ENCODE data around the gene CKS1B. TPM values are rescaled to one million over a fixed set of nuclear protein-coding genes. Genes with fewer than 3 reads are reported as not detected.
A peak's percentile ranks its signal among the peaks of the same experiment; 100 is the strongest.
"Not testable (repeated sequence)": the region's sequence is repeated elsewhere in the genome, so short reads cannot be mapped to it uniquely, and the experiment has no call there.

CKS1B gene
- total RNA-seq, 2 experiments from 2014 or later = 283 to 291 TPM

DNA sequence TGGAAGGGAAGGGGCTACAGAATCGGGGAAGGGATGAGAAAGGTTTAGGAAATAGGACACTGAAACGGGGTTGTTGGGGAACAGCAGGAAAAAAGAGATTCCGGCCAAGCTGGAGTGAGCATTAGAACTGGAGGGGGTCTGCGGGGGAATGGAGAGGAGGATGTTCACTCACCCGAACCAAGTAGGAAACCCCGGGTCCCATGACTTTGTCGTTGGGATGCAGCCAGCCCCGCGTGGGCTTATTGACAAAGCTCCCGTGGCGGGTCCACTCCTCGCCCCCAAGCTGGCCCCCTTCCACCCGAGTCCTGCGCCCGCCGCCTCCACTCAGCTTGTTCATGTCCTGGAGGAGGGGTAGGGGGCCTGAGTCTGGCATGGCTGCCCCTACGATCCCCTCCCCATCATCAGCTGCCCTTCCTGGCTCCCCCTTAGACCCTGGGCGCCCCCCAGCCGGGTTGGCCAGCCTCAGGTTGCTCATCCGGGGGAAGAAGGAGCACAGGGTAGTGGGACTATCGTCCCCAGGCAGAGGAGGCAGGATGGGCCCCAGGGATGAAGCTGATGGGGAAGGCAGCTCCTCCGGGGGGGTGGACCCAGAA, 4.5 kb upstream of the CKS1B start:
- H3K27ac Mint-ChIP-seq = peak overlapping the region; percentile 32
- DNase-seq = no peak
- intact Hi-C loops (cut with micrococcal nuclease) = loop anchor here (5.0 kb wide), 1 partner anchor 222 kb away; no protein-coding TSS in a partner anchor
- CTCF ChIA-PET = interaction anchor here (0.5 to 1.6 kb wide), 9 partner anchors 14 to 520 kb away, joined by 3 to 9 read pairs (median 3); partner anchors contain the start of genes ADAM15 and PBXIP1
- peaks cover 32% of the 10 kb centered on the region for H3K4me1 Mint-ChIP-seq (ENCODE audit: low read depth)
- H3K9me3 Mint-ChIP-seq = no peaks in the 10 kb centered on the region
- H3K36me3 Mint-ChIP-seq (ENCODE audit: low read depth) = peaks cover 17% of the 10 kb centered on the region
- no peak overlapping the region for H3K4me3 Mint-ChIP-seq
- H3K27me3 Mint-ChIP-seq (ENCODE audit: low read depth) = no peaks in the 10 kb centered on the region

DNA sequence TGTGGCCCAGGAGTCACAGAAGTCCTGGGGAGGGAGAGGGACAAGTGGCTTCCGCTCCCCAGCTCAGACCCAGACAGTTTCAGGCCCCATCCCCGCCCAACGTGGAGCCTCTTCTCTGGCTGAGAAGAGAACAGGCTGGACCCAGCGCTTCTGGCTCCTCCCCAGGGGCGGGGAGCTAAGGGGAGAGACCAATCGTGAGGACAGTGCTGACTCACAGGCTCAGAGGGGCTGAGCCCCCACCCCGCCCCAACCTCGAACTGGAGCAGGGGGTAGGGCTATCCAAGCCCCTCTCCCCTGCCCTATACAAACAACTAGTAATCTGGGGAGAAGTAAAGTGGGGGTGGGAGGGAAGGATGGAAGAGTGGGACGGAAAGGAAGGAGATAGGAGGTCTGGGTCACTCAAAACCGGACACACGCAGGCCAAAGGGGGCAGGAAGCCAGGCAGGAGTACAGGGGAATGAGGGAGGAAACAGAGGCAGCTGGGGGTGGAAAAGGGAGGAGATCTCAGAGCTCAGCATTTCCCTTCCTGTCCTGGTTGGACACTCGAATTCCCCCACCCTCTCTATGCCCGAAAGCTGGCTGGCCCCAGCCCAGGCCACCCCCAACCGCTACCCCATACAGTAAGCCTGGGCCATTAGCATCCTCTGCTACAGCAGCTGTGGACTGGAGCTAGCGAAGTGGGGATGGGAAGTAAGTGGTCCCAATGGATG, 3.7 kb upstream of the CKS1B start, which contains the start of gene SHC1:
SHC1 (minus strand) TSS at position 117 of the 710 bp plus-strand sequence. CDS start 221 bp downstream, outside the sequence.
- Mint-ChIP-seq H3K9me3 (no peaks in the 10 kb centered on the region), H3K4me1 (ENCODE audit: low read depth) (peaks cover 32% of the 10 kb centered on the region), H3K4me3 (no peak within 1 kb of the TSS), H3K27ac (peak within 1 kb of the TSS; percentile 74), H3K36me3 (ENCODE audit: low read depth) (peaks cover 17% of the 10 kb centered on the region), H3K27me3 (ENCODE audit: low read depth) (no peaks in the 10 kb centered on the region)
- intact Hi-C loops (cut with micrococcal nuclease) = loop anchor here (5.0 kb wide), 1 partner anchor 222 kb away; no protein-coding TSS in a partner anchor
- peak; percentile 43 for DNase-seq
- CTCF ChIA-PET = interaction anchor here (0.6 to 1.7 kb wide), 11 partner anchors 9 to 364 kb away, joined by 3 to 13 read pairs (median 5); partner anchors contain the start of genes ADAM15, PBXIP1 and PYGO2

DNA sequence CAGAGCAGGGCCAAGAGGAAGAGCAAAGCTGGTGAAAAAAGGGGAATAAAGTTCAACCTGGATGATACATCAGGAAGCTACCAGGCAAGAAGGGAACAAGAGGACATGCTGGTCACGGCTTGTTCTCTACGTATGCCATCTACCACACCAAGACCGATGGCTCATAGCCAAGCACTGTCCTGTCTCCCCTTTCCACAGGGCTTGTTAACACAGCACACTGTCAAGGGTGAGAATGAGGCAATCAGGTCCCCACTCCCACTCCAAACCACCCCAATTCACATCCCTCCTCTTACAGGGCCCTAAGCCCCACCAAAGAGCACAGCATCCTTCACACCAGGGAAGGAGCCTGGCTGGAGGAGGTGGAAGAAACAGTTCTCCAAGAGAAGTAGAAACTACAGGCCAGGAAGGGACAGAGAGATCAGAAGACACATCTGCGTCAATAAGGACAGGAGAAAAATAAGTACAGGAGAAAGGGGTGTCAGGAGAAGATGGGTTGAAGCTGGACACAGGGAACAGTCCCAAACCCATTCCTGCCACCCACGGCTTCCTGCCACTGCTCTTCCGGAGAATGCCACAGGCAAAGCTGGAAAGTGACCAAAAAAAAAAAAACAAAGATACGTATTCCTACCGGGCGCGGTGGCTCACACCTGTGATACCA, 3.0 kb upstream of the CKS1B start:
- intact Hi-C loops (cut with micrococcal nuclease) = loop anchor here (5.0 kb wide), 1 partner anchor 221 kb away; no protein-coding TSS in a partner anchor
- no peak for DNase-seq
- Mint-ChIP-seq H3K4me3 (no peak overlapping the region), H3K27ac (peak overlapping the region; percentile 74), H3K9me3 (no peaks in the 10 kb centered on the region), H3K36me3 (ENCODE audit: low read depth) (peaks cover 20% of the 10 kb centered on the region), H3K4me1 (ENCODE audit: low read depth) (peaks cover 32% of the 10 kb centered on the region), H3K27me3 (ENCODE audit: low read depth) (no peaks in the 10 kb centered on the region)
- CTCF ChIA-PET = interaction anchor here (0.8 to 1.7 kb wide), 7 partner anchors 10 to 120 kb away, joined by 3 to 13 read pairs (median 5); partner anchors contain the start of genes ADAM15, PBXIP1 and PYGO2

DNA sequence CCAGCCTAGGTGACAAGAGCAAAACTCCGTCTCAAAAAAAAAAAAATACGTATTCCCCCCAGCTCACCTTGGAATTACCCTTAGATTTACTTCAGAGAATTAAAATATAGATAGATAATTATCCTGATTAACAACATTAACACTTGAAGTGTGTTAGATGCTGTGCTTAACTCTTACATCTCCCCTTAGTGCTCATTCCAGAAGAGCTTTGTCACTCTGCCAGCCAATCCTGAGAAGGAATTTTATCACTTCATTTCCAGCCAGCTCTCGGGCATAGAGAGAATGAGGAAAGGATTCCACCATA, 2.3 kb upstream of the CKS1B start:
- H3K27ac Mint-ChIP-seq = peak overlapping the region; percentile 82
- H3K9me3 Mint-ChIP-seq = no peaks in the 10 kb centered on the region
- H3K36me3 Mint-ChIP-seq (ENCODE audit: low read depth) = peaks cover 18% of the 10 kb centered on the region
- no peak for DNase-seq
- CTCF ChIA-PET = interaction anchor here (0.8 to 1.7 kb wide), 4 partner anchors 10 to 108 kb away, joined by 3 to 13 read pairs (median 5); partner anchors contain the start of genes ADAM15 and PYGO2
- intact Hi-C loops (cut with micrococcal nuclease) = loop anchor here (5.0 kb wide), 1 partner anchor 220 kb away; no protein-coding TSS in a partner anchor
- H3K27me3 Mint-ChIP-seq (ENCODE audit: low read depth) = no peaks in the 10 kb centered on the region
- H3K4me1 Mint-ChIP-seq (ENCODE audit: low read depth) = peaks cover 31% of the 10 kb centered on the region
- H3K4me3 Mint-ChIP-seq = no peak overlapping the region

DNA sequence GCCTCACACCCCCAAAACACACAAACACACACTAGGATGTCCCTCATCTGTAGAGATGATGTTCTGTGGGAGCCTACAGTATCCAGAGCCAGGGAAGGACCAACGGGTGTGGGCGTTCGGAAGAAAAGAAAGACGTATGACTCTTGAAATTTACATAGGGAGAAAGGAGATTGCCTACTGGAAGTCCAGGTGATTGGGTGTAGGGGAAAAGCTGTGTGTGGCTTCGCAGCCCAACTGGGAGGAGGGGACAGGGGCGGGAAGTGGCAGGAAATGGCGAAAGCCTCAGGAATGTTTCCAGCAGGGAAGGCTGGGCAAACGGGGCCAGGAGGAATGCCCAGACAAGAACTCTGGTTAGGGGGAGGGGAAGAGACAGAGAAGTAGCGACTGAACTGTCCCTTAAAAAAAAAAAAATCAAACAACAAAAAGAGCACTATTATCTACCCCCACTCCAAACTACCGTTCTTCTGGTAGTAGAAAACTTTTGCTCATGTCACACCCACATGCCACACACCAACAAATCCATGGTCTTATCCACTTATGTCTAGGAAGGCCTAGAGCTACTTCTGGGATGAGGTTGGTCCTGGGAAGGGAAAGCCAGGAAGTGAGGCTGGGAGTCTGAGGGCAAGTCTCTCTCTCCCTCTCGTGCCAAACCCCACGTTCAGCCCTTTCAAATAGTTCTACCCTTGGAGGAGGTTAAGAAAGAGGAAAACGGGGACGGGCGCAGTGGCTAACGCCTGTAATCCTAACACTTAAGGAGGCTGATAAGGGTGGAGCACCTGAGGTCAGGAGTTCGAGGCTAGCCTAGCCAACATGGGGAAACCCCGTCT, 1.8 kb upstream of the CKS1B start:
- H3K27ac Mint-ChIP-seq = peak overlapping the region; percentile 82
- no peaks in the 10 kb centered on the region for H3K9me3 Mint-ChIP-seq
- CTCF ChIA-PET = interaction anchor here (1.6 kb wide), 1 partner anchor 78 kb away, joined by 6 read pairs; the partner anchor contains the start of gene ADAM15
- H3K4me3 Mint-ChIP-seq = no peak overlapping the region
- peaks cover 19% of the 10 kb centered on the region for H3K36me3 Mint-ChIP-seq (ENCODE audit: low read depth)
- H3K27me3 Mint-ChIP-seq (ENCODE audit: low read depth) = no peaks in the 10 kb centered on the region
- intact Hi-C loops (cut with micrococcal nuclease) = loop anchor here (5.0 kb wide), 1 partner anchor 220 kb away; no protein-coding TSS in a partner anchor
- peaks cover 32% of the 10 kb centered on the region for H3K4me1 Mint-ChIP-seq (ENCODE audit: low read depth)
- DNase-seq = no peak

DNA sequence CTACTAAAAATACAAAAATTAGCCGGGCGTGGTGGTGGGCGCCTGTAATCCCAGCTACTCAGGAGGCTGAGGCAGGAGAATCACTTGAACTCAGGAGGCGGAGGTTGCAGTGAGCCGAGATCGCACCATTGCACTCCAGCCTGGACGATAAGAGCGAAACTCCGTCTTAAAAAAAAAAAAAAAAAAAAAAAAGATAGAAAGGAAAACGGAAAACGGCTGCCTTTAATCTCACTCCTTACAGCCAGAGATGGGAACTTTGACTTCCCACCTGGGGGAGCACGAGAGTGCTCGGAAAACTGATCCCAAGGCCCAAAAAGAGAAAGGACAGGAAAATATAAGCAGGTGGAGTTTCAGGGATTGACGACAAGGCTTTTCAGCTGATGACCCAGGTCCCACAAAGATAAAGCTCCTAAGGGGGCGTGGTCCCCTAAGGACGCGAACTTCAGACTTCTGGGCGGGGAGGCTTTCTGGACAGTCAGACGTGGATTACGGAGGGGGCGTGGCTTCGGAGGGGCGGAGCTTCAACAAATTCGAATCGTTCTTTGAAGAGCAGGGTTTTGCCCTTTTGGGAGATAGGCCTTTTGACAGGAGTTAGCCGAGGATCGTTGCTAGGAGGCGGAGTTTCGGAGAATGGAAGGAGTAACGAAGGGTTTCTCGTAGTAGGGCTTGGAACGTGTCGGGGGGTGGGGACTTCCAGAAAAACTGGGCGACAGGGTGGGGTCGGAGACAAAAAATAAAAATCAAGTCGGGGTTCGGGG, 958 bp upstream of the CKS1B start:
- CTCF ChIA-PET = interaction anchor here (0.6 to 1.5 kb wide), 3 partner anchors 12 to 31 kb away, joined by 3 to 5 read pairs (median 4); partner anchors contain the start of gene PYGO2
- Mint-ChIP-seq H3K9me3 (no peaks in the 10 kb centered on the region), H3K27me3 (ENCODE audit: low read depth) (no peaks in the 10 kb centered on the region), H3K4me1 (ENCODE audit: low read depth) (peaks cover 35% of the 10 kb centered on the region), H3K27ac (no peak overlapping the region), H3K4me3 (no peak overlapping the region), H3K36me3 (ENCODE audit: low read depth) (peaks cover 22% of the 10 kb centered on the region)
- intact Hi-C loops (cut with micrococcal nuclease) = loop anchor here (1.0 to 5.0 kb wide), 11 partner anchors 10 to 219 kb away; partner anchors contain the start of genes EFNA4, FLAD1, PMVK and PYGO2
- DNase-seq = peak; percentile 99

DNA sequence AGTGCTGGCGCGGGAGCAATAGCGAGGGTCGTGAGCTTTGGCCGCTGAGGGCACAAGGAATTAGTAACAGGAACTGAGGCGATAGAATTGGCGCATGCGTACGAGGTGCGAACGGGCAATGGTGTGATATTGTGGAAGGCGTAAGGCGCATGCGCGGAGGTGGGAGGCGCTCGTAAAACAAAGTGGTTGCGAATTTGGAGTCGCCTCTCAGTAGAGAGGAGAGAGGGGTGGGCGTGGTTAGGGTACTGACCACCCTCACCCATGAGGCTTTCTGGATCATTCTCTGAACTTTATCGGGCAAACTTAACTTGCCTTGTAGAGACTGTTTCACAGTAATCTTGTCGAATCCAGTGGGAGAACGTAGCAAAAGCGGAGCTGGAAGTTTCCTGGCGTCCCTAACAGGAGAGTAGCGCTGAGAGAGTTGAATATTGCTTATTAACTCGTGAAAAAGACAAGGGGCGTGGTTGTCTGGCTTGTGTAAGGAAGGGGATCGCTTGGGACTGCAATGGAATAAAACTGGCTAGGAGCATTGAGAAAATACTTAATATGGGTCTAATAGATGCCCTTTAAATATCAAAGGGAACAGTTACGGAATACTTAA, 427 bp downstream of the CKS1B start:
- DNase-seq = peak; percentile 97
- Mint-ChIP-seq H3K27me3 (ENCODE audit: low read depth) (no peaks in the 10 kb centered on the region), H3K9me3 (no peaks in the 10 kb centered on the region), H3K27ac (no peak overlapping the region), H3K4me1 (ENCODE audit: low read depth) (peaks cover 31% of the 10 kb centered on the region), H3K4me3 (no peak overlapping the region), H3K36me3 (ENCODE audit: low read depth) (peaks cover 27% of the 10 kb centered on the region)
- CTCF ChIA-PET = interaction anchor here (0.6 to 1.5 kb wide), 2 partner anchors 24 to 49 kb away, joined by 3 to 5 read pairs; no protein-coding TSS in a partner anchor
- intact Hi-C loops (cut with micrococcal nuclease) = loop anchor here (1.0 to 5.0 kb wide), 11 partner anchors 8 to 217 kb away; partner anchors contain the start of genes EFNA4, FLAD1, PMVK and PYGO2

DNA sequence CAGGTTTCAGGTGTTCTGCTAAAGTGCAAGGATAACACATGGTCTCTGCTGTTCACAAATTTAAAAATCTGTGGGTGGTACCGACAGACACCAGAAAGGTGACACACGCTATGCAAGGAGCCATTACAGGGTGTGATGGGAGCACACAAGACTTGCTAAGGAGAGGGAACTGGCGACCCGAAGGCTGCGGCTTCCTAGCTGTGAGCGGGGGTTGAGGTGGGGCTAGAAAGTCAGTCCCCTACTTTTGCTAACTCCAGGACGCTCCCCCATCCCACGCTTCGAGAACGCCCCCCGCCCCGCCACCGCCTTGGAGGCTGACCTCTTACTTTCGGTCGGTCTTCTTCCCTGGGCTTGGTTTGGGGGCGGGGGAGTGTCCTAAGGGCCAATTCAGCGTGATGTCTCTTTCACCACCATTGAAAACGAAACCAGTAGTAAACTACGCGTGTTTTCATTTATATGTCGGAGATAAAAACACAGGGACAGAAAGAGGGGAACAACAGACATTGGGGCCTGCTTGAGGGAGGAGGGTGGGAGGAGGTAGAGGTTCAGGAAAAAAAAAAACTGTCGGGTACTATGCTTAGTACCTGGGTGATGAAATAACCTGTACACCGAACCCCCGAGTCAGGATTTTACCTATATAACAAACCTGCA, 1.1 kb downstream of the CKS1B start:
- H3K9me3 Mint-ChIP-seq = no peaks in the 10 kb centered on the region
- peaks cover 30% of the 10 kb centered on the region for H3K36me3 Mint-ChIP-seq (ENCODE audit: low read depth)
- H3K27me3 Mint-ChIP-seq (ENCODE audit: low read depth) = no peaks in the 10 kb centered on the region
- H3K4me1 Mint-ChIP-seq (ENCODE audit: low read depth) = peaks cover 31% of the 10 kb centered on the region
- no peak overlapping the region for H3K27ac Mint-ChIP-seq
- CTCF ChIA-PET = interaction anchor here (1.2 kb wide), 1 partner anchor 68 kb away, joined by 7 read pairs; no protein-coding TSS in a partner anchor
- H3K4me3 Mint-ChIP-seq = no peak overlapping the region
- intact Hi-C loops (cut with micrococcal nuclease) = loop anchor here (2.0 kb wide), 1 partner anchor 159 kb away; the partner anchor contains the start of gene SLC50A1
- peak; percentile 38 for DNase-seq

DNA sequence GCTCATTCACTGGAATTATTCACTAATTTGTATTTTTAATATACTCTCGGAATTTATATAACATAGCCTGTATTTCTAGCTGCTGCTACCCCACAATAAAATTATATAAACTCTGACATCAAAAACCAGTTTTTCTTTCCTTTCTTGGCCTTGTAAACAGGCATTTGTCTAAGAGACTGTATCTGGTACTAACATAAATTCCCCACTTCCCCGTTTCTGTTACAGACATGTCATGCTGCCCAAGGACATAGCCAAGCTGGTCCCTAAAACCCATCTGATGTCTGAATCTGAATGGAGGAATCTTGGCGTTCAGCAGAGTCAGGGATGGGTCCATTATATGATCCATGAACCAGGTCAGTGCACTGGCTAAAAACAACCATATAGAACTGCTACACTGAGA, 3.3 kb downstream of the CKS1B start:
- CTCF ChIA-PET = interaction anchor here (1.5 kb wide), 1 partner anchor 20 kb away, joined by 3 read pairs; no protein-coding TSS in a partner anchor
- H3K27ac Mint-ChIP-seq; H3K9me3 Mint-ChIP-seq; H3K4me3 Mint-ChIP-seq; H3K27me3 Mint-ChIP-seq (ENCODE audit: low read depth); intact Hi-C loops (cut with micrococcal nuclease); DNase-seq: not testable (repeated sequence)
- peaks cover 22% of the 10 kb centered on the region for H3K4me1 Mint-ChIP-seq (ENCODE audit: low read depth)
- H3K36me3 Mint-ChIP-seq (ENCODE audit: low read depth) = peaks cover 28% of the 10 kb centered on the region

DNA sequence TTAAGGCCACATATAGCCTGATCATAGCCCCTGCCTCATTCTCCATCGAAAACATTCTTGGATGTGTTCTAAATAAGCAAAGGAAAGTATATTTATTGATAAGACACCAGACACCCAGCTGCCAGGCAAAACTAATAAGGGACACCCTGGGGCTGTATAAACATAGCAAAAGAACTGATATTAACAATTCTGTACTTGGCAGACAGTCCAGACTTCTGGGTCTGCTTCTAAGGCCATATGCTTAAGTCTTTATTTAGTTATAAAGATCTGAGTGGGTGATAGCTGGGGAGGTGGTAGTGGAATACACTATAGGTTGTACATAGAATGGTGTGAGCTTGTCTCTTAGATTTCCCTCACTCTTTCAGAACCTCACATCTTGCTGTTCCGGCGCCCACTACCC, 3.9 kb downstream of the CKS1B start:
- Mint-ChIP-seq H3K4me3 (no peak overlapping the region), H3K9me3 (no peaks in the 10 kb centered on the region), H3K36me3 (ENCODE audit: low read depth) (peaks cover 28% of the 10 kb centered on the region), H3K4me1 (ENCODE audit: low read depth) (peaks cover 18% of the 10 kb centered on the region), H3K27ac (no peak overlapping the region), H3K27me3 (ENCODE audit: low read depth) (no peaks in the 10 kb centered on the region)
- DNase-seq = no peak
- intact Hi-C loops (cut with micrococcal nuclease) = no loop called here
- CTCF ChIA-PET = interaction anchor here (0.6 to 1.5 kb wide), 3 partner anchors 19 to 141 kb away, joined by 3 read pairs; partner anchors contain the start of gene PBXIP1
